Stimulated activated CD4-positive, alpha-beta T cell treated with anti-CD3 and anti-CD28 coated beads, Interleukin-4, amount 100 ng/mL, for 4 hours (primary cell): ENCODE measurements around the gene VWCE.

ENCODE experiments used
- DNase-seq, 2 experiments: peaks; one replicate each; pipeline ENCODE4 v3.0.0-alpha.2; 2020

The VWCE gene

DNA sequence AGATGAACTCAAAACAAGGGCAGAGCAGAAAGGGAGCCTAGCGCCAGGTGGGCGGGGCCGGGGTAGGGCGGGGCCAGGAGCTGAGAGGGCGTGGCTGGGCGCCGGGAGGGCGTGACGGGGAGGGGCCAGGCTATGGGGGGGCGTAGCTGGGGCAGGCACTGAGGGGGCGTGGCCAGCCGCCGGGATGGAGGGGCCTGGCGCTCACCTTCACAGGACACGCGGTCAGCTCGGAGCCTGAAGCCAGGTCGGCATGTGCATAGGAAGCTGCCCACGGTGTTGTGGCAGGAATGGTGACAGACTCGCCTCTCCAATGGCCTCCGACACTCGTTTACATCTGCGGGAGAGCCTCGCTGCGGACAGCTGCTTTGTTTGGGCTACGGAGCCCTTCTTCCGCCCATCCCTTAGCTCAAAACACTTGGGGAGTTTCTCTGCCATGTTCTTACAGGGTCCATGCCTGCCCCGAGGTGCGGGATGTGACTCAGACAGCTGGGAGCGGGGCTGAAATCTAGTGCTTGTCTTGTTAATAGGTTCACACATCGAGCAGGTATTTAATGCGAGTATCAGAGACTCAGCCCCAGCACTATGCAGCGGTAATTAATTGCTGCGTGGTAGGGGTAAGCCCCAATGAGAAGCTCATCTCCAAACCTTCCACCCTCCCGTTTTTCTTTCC lies 13.4 kb downstream of the VWCE start:
- DNase-seq = peak in 1 of 2 experiments; percentile 29

GRCh38 chr11:61280883-61281580 lies 14.1 kb downstream of the VWCE start:
- DNase-seq = no peak

GRCh38 chr11:61279934-61280659 lies 15.0 kb downstream of the VWCE start:
- no peak for DNase-seq

DNA sequence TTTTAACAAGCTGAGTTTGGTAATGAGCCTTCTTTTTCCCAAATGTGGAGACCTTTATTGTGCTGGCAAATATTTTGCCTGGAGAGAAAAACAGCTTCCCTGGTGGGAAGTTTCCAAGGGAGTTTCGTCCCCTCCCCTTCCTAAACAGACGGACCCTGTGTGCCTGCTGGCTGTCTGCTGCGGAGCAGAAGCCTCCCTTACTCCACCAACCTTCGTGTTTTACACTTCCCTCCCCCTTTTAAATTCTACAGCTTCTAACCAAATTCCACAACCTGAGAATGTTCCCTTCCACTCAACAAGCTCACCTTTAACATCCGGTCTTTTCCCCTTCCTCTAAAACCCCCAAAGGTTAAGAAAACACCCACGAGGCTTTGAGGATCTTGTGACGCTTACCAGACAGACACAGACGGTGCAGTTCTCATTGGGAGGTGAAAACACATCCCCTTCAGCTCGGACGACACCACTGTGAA lies 17.1 kb downstream of the VWCE start:
- DNase-seq = no peak

- DNase-seq = no peak
Observed at GRCh38 chr11:61277186-61278000, 17.7 kb downstream of the VWCE start.

GRCh38 chr11:61275191-61275590 lies 19.9 kb downstream of the VWCE start:
- no peak for DNase-seq

GRCh38 chr11:61274084-61274483 lies 21.0 kb downstream of the VWCE start:
- no peak for DNase-seq

- no peak for DNase-seq
Observed at GRCh38 chr11:61273178-61274078, 21.7 kb downstream of the VWCE start.

- DNase-seq = no peak
Observed at GRCh38 chr11:61272731-61273130, 22.4 kb downstream of the VWCE start.

GRCh38 chr11:61270354-61271076 lies 24.6 kb downstream of the VWCE start:
- no peak for DNase-seq

- no peak for DNase-seq
Observed at GRCh38 chr11:61268588-61269250, 26.4 kb downstream of the VWCE start.

GRCh38 chr11:61267437-61267841 lies 27.7 kb downstream of the VWCE start:
- no peak for DNase-seq

- DNase-seq = no peak
Observed at GRCh38 chr11:61266602-61267001, 28.5 kb downstream of the VWCE start.

- no peak for DNase-seq
Observed at GRCh38 chr11:61265357-61265756, 29.8 kb downstream of the VWCE start.

GRCh38 chr11:61264795-61265194 lies 30.3 kb downstream of the VWCE start:
- DNase-seq = no peak

DNA sequence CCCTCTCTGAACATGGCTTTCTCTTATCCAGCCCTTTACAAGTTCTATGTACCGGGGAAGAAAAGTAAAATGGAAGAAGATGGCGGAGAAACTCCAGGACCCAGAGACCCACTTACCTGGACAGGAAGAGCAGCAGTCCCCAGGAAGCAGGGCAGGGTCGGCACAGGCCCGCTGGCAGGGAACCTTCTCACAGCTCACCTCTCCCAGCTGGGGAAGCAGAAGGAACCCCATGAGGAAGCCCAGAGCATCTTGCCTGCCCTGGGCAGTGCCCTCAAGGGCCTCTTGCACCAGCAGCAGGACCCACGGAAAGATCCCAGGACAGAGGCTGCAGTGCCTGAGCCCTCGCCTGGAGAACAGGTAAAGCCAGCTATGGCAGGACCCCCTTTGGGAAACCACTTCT lies 30.7 kb downstream of the VWCE start:
- DNase-seq = no peak

GRCh38 chr11:61259363-61259762 lies 35.8 kb downstream of the VWCE start:
- DNase-seq = no peak

GRCh38 chr11:61258546-61258945 lies 36.6 kb downstream of the VWCE start:
- DNase-seq = no peak

DNA sequence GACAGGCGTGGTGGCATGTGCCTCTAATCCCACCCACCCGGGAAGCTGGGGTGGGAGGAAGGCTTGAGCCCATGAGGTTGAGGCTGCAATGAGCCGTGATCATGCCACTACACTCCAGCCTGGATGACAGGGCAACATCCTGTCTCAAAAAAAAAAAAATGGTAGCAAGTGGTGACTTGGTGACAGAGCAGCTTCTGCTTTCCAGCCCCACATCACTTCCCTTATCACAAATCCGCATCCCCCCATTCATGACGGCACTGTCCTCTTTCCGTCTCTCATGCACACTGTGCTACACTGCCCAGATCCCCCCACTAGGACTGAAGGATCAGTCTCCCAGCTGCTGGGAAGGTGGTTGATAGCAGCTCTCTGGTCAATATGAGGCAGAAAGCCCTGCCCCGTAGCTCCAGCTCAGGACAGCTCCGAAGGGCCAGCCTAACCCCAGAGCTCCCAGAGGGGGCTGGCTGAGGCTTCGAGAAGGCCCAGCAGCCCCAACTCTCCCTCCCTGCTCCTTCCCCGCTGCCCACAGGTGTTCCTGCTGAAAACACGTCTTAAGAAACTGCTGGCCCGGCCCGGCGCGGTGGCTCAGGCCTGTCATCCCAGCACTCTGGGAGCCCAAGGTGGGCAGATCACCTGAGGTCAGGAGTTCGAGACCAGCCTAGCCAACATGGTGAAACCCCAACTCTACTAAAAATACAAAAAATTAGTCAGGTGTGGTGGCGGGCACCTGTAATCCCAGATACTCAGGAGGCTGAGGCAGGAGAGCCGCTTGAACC lies 38.2 kb downstream of the VWCE start:
- no peak for DNase-seq
